HepG2 (cell line): Measurements from ENCODE around the gene SMIM41. TPM values are rescaled to one million over a fixed set of nuclear protein-coding genes. Genes with fewer than 3 reads are reported as not detected.

Experiments used
- ATAC-seq: fragments of 200-7000 bp; cut with Tn5 transposase; 3 replicates; pipeline ENCODE4 v1.9.1; 2020; ENCODE audit warnings: mild to moderate bottlenecking, moderate library complexity
- BruUV-seq: library from RNA; stranded (reverse); fragments of 400-500 nt; replicated peaks from 2 replicates; lab custom pipeline; 2021; lab: Mats Ljungman, UMichigan
- CTCF ChIA-PET: fragments of 300-600 bp; formaldehyde crosslinking; extraction: SDS; loops from one replicate; lab custom pipeline; 2021; ENCODE audit warnings: low total read pairs, inconsistent platforms, low intra/inter-chr PET ratio; lab: Yijun Ruan, JAX
- POLR2A ChIA-PET: fragments of 350-600 bp; sonication (Branson Sonifier 250); formaldehyde crosslinking; loops from one replicate; lab custom pipeline; 2020; ENCODE audit warnings: antibody characterized with exemption, inconsistent platforms; lab: Yijun Ruan, JAX
- DNase-seq: peaks from one replicate; pipeline ENCODE4 v3.0.0-alpha.2; 2015; ENCODE audit warnings: low spot score
- FAIRE-seq: peaks from 3 replicates; lab custom pipeline; 2011; peaks lifted over from hg19 to GRCh38; lab: Jason Lieb, UNC
- H2AFZ ChIP-seq: one replicate; pipeline ENCODE4 v1.6.1; 2011; ENCODE audit warnings: low read length, inconsistent platforms
- H3K27ac ChIP-seq: fragments of 300-600 bp; 3 replicates; pipeline ENCODE4 v1.8.0; 2011; ENCODE audit warnings: mixed run types, mild to moderate bottlenecking, mixed read lengths, low read length, inconsistent platforms; ENCODE audit not compliant: insufficient read depth; ENCODE audit errors: extremely low read length
- H3K27me3 ChIP-seq, 2 experiments: fragments of 200-600 bp in 1 of 2; 2 replicates in 1 of 2; 3 replicates in 1 of 2; pipeline versions ENCODE4 v1.6.0 to v1.8.0; 2011; ENCODE audit warnings: low read length in 2 of 2, mild to moderate bottlenecking in 2 of 2, moderate library complexity in 2 of 2, inconsistent platforms in 1 of 2; ENCODE audit not compliant: insufficient read depth in 2 of 2, control insufficient read depth in 1 of 2
- H3K36me3 ChIP-seq, 2 experiments: fragments of 200-600 bp in 1 of 2; replicated peaks in 1 of 2; 2 replicates in 1 of 2; 3 replicates in 1 of 2; pipeline versions ENCODE4 v1.5.1 to v1.8.0; 2011; ENCODE audit warnings: low read length in 2 of 2, inconsistent platforms in 1 of 2; ENCODE audit not compliant: insufficient read depth in 2 of 2, control insufficient read depth in 1 of 2
- H3K4me1 ChIP-seq: 2 replicates; pipeline ENCODE4 v1.5.1; 2012; ENCODE audit warnings: low read length, inconsistent platforms; ENCODE audit not compliant: insufficient read depth
- H3K4me2 ChIP-seq: 2 replicates; pipeline ENCODE4 v1.6.0; 2011; ENCODE audit warnings: low read depth, low read length, inconsistent platforms
- H3K4me3 ChIP-seq, 3 experiments: fragments of 200-600 bp in 1 of 3; sonication (generic), shearing (Covaris generic) in 1 of 3; replicated peaks in 1 of 3; 2 replicates each; pipeline ENCODE4 v1.5.1; 2011 to 2016; ENCODE audit warnings: low read length in 3 of 3, inconsistent platforms in 2 of 3, low read depth in 2 of 3, mild to moderate bottlenecking in 2 of 3, control low read depth in 1 of 3, mixed read lengths in 1 of 3; ENCODE audit not compliant: insufficient read depth in 1 of 3
- H3K79me2 ChIP-seq: one replicate; pipeline ENCODE4 v1.6.1; 2011; ENCODE audit warnings: low read length, inconsistent platforms; ENCODE audit not compliant: insufficient read depth
- H3K9ac ChIP-seq: 2 replicates; pipeline ENCODE4 v1.6.0; 2011; ENCODE audit warnings: mild to moderate bottlenecking, low read depth, low read length, inconsistent platforms; ENCODE audit not compliant: insufficient read depth
- H3K9me3 ChIP-seq: 2 replicates; pipeline ENCODE4 v1.5.1; 2012; ENCODE audit warnings: mild to moderate bottlenecking, low read length
- H4K20me1 ChIP-seq: 2 replicates; pipeline ENCODE4 v1.6.0; 2011; ENCODE audit warnings: inconsistent platforms, mild to moderate bottlenecking, low read length, moderate library complexity; ENCODE audit not compliant: insufficient read depth
- AHDC1 ChIP-seq: sonication (generic); formaldehyde crosslinking; IDR thresholded peaks from 2 replicates; pipeline ENCODE4 v1.5.1; 2020; ENCODE audit warnings: mild to moderate bottlenecking, missing genetic modification reagents, borderline replicate concordance
- ATF7-NPFF ChIP-seq: sonication (generic); formaldehyde crosslinking; IDR thresholded peaks from 2 replicates; pipeline ENCODE4 v1.8.1; 2023; ENCODE audit warnings: mild to moderate bottlenecking, low read depth, missing genetic modification reagents, moderate library complexity
- MXI1 ChIP-seq: IDR thresholded peaks from 3 replicates; pipeline ENCODE4 v1.6.1; 2012; ENCODE audit warnings: low read depth, low read length, inconsistent platforms, borderline replicate concordance
- NPAS2 ChIP-seq: sonication (generic); formaldehyde crosslinking; IDR thresholded peaks from 2 replicates; pipeline ENCODE4 v1.8.0; 2022; ENCODE audit warnings: mild to moderate bottlenecking, missing genetic modification reagents, borderline replicate concordance
- SIN3B ChIP-seq: fragments of 150-350 bp; IDR thresholded peaks from 2 replicates; pipeline ENCODE4 v1.6.1; 2014; ENCODE audit warnings: low read length
- ZNF335 ChIP-seq: sonication (generic); formaldehyde crosslinking; IDR thresholded peaks from 2 replicates; pipeline ENCODE4 v1.4.0; 2020; ENCODE audit warnings: missing genetic modification reagents
- ZNF644 ChIP-seq: IDR thresholded peaks from 2 replicates; pipeline ENCODE4 v1.6.1; 2016; ENCODE audit warnings: low read depth
- WGBS: methylation state at CpG from one replicate; pipeline ENCODE4 v1.1.6; 2017; ENCODE audit warnings: low lambda C conversion rate; 5-methylcytosine and 5-hydroxymethylcytosine counted together
- in situ Hi-C: cut with HindIII; loops from 2 replicates; pipeline ENCODE4 v1.10.0; 2017; ENCODE audit warnings: low pct_unique_long_range_greater_than_20kb; ENCODE audit not compliant: extremely low pct_ligation_motif_present
- intact Hi-C: fragments of 100-400 bp; cut with micrococcal nuclease; formaldehyde crosslinking; loops from one replicate; pipeline ENCODE4 v1.10.0; 2022; ENCODE audit not compliant: unreplicated experiment
- polyA plus RNA-seq, 8 experiments: library from polyadenylated mRNA; depleted of rRNA in 3 of 8; stranded (reverse) in 7 of 8; unstranded in 1 of 8; fragments of >200 nt; fragmentation: Illumina TruSeq in 4 of 8; extraction: Trizol in 4 of 8; gene quantifications; 2 replicates each; pipeline versions ENCODE4 v1.2.1 to v1.2.3, GENCODE V29; 2011 to 2016; ENCODE audit warnings: low read depth in 4 of 8, missing spikeins in 1 of 8, mixed read lengths in 1 of 8; ENCODE audit not compliant: insufficient read depth in 1 of 8
- total RNA-seq, 5 experiments: library from RNA; depleted of rRNA; stranded (reverse); fragments of >200 nt; fragmentation: Illumina TruSeq; extraction: Trizol; gene quantifications; 2 replicates each; pipeline ENCODE4 v1.2.3, GENCODE V29; 2016; ENCODE audit warnings: low read depth in 1 of 5
- TF ChIP-seq, protein P1 (sequence below): sonication (generic); formaldehyde crosslinking; IDR thresholded peaks from 2 replicates; pipeline ENCODE4 v1.4.0; 2020; ENCODE audit warnings: missing genetic modification reagents, borderline replicate concordance
- TF ChIP-seq, protein P2 (sequence below): sonication (generic); formaldehyde crosslinking; IDR thresholded peaks from 2 replicates; pipeline ENCODE4 v1.4.0; 2020; ENCODE audit warnings: missing genetic modification reagents

SMIM41 gene
- total and polyA plus RNA-seq, 2 of the 13 experiments (the other 11 are each of a cell fraction or from before 2014, with no cell fraction given), result not detected

- Histone ChIP-seq H3K36me3 (no peaks in the 10 kb centered on the region), H3K9me3 (no peaks in the 10 kb centered on the region), H3K79me2 (no peaks in the 10 kb centered on the region), H3K4me1 (peaks cover 2% of the 10 kb centered on the region; the same call in 1 of the 2 replicates)
- ATAC-seq (no peak), FAIRE-seq (no peak), DNase-seq (no peak)
- WGBS, result no CpG with 5 or more reads among the region's 5 CpGs
- in situ Hi-C loops, result loop anchor here (25.0 kb wide), 2 partner anchors 395 to 845 kb away; no protein-coding TSS in a partner anchor
- POLR2A ChIA-PET, result no interaction called here
- TF ChIP-seq ZNF644 (CRISPR knock-in tag), result no peak
- TF ChIP-seq, protein P1, sequence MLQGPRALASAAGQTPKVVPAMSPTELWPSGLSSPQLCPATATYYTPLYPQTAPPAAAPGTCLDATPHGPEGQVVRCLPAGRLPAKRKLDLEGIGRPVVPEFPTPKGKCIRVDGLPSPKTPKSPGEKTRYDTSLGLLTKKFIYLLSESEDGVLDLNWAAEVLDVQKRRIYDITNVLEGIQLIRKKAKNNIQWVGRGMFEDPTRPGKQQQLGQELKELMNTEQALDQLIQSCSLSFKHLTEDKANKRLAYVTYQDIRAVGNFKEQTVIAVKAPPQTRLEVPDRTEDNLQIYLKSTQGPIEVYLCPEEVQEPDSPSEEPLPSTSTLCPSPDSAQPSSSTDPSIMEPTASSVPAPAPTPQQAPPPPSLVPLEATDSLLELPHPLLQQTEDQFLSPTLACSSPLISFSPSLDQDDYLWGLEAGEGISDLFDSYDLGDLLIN (CRISPR knock-in tag), result no peak
- TF ChIP-seq, protein P2, sequence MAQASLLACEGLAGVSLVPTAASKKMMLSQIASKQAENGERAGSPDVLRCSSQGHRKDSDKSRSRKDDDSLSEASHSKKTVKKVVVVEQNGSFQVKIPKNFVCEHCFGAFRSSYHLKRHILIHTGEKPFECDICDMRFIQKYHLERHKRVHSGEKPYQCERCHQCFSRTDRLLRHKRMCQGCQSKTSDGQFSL, result no peak
- TF ChIP-seq, all 625 proteins: peak for 0
- H2AFZ ChIP-seq, result no peak overlapping the region
- H3K4me3 ChIP-seq, result no peak overlapping the region
- H3K9ac ChIP-seq, result no peak overlapping the region
- H3K27ac ChIP-seq, result no peak overlapping the region
- BruUV-seq, result no TSS peak
- H3K27me3 ChIP-seq, result peaks cover 2 to 29% of the 10 kb centered on the region in 2 experiments; a peak in 3 of 5 replicates
- H4K20me1 ChIP-seq, result no peaks in the 10 kb centered on the region
- no peak overlapping the region for H3K4me2 ChIP-seq
- CTCF ChIA-PET, result no interaction called here
- intact Hi-C loops, result no loop called here
Measured at GRCh38 chr12:52142431-52142830, 62.9 kb downstream of the SMIM41 start.

- peaks cover under 1 to 21% of the 10 kb centered on the region in 2 experiments; a peak in 3 of 5 replicates for H3K27me3 ChIP-seq
- H3K9ac ChIP-seq, result no peak overlapping the region
- no peak for FAIRE-seq
- no TSS peak for BruUV-seq
- H3K4me1 ChIP-seq, result peaks cover 7% of the 10 kb centered on the region; the same call in 1 of the 2 replicates
- no peak for DNase-seq
- no peak overlapping the region for H3K4me2 ChIP-seq
- no peak overlapping the region for H2AFZ ChIP-seq
- H4K20me1 ChIP-seq, result no peaks in the 10 kb centered on the region
- H3K36me3 ChIP-seq, result no peaks in the 10 kb centered on the region
- WGBS, result 52% methylated on average over 12 of the region's 16 CpGs
- intact Hi-C loops (no loop called here), in situ Hi-C loops (loop anchor here (5.0 to 25.0 kb wide), 4 partner anchors 183 to 843 kb away; no protein-coding TSS in a partner anchor)
- H3K79me2 ChIP-seq, result no peaks in the 10 kb centered on the region
- ATAC-seq, result no peak
- H3K9me3 ChIP-seq, result no peaks in the 10 kb centered on the region
- CTCF ChIA-PET, result no interaction called here
- H3K4me3 ChIP-seq, result no peak overlapping the region
- H3K27ac ChIP-seq, result no peak overlapping the region
- POLR2A ChIA-PET, result no interaction called here
- TF ChIP-seq MXI1, result no peak
- TF ChIP-seq ZNF335 (CRISPR knock-in tag), result no peak
- TF ChIP-seq NPAS2 (CRISPR knock-in tag), result no peak
- no peak for TF ChIP-seq SIN3B
- no peak for TF ChIP-seq AHDC1 (CRISPR knock-in tag)
- TF ChIP-seq ATF7-NPFF, result no peak
Measured at GRCh38 chr12:52144512-52145227, 65.2 kb downstream of the SMIM41 start.
